Adrenal gland (tissue), 5 donors: ENCODE data around the gene GP5.

Experiments
- POLR2A ChIP-seq, 2 donors: fragments of 450-650 bp; IDR thresholded peaks; one replicate each; pipeline ENCODE4 v1.6.1; 2017; ENCODE audit warnings: antibody characterized with exemption in 2 of 2, mild to moderate bottlenecking in 2 of 2, moderate library complexity in 1 of 2
- TF ChIP-seq, protein P1 (sequence below), 6 experiments: fragments of 450-650 bp in 4 of 6; fragments of 200-600 bp in 2 of 6; sonication (generic) in 1 of 6; IDR thresholded peaks; 1 replicate in 5 of 6; 2 replicates in 1 of 6; pipeline versions ENCODE4 v1.5.1 to v1.8.0; 2016 to 2021; ENCODE audit warnings: antibody characterized with exemption in 6 of 6, mild to moderate bottlenecking in 2 of 6, moderate library complexity in 1 of 6
- donor health status: DM: no; HTN: no; CAD: no.

DNA sequence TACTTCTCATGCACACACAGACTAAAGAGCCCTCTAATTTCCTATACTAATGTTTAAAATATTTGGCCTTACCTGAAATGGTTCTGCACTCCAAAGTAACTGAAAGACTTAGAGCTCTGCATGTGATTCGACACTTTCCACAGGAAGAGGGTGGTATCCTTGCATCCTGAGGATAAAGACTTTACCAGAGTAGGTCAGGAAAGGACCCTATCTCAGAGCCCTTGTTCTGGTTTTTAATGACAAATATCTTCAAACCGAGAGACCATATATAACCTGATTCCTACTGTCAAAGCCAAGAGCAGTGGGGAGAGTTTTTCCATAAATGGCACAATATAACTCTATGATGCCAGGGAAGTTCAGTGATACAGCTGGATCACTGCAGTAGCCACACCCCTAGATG lies at the start of gene GP5:
- TF ChIP-seq, protein P1, sequence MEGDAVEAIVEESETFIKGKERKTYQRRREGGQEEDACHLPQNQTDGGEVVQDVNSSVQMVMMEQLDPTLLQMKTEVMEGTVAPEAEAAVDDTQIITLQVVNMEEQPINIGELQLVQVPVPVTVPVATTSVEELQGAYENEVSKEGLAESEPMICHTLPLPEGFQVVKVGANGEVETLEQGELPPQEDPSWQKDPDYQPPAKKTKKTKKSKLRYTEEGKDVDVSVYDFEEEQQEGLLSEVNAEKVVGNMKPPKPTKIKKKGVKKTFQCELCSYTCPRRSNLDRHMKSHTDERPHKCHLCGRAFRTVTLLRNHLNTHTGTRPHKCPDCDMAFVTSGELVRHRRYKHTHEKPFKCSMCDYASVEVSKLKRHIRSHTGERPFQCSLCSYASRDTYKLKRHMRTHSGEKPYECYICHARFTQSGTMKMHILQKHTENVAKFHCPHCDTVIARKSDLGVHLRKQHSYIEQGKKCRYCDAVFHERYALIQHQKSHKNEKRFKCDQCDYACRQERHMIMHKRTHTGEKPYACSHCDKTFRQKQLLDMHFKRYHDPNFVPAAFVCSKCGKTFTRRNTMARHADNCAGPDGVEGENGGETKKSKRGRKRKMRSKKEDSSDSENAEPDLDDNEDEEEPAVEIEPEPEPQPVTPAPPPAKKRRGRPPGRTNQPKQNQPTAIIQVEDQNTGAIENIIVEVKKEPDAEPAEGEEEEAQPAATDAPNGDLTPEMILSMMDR (IDR thresholded peaks at IDR 0.05) = no peak
- TF ChIP-seq POLR2A (IDR thresholded peaks at IDR 0.05) = no peak
